Astrocyte (in vitro differentiated cells and primary cell): ENCODE measurements around the gene DAPL1. TPM values are rescaled to one million over a fixed set of nuclear protein-coding genes. Genes with fewer than 3 reads are reported as not detected.

Experiments
- DNase-seq: peaks from one replicate; pipeline ENCODE4 v3.0.0-alpha.2; 2010; ENCODE audit warnings: low read depth
- FAIRE-seq: peaks from 2 replicates; lab custom pipeline; 2011; peaks lifted over from hg19 to GRCh38; lab: Jason Lieb, UNC
- H2AFZ ChIP-seq: 2 replicates; pipeline ENCODE4 v1.6.0; 2012; ENCODE audit warnings: low read depth, low read length, inconsistent platforms
- H3K27ac ChIP-seq: 2 replicates; pipeline ENCODE4 v1.5.1; 2011; ENCODE audit warnings: low read depth, low read length, inconsistent platforms
- H3K27me3 ChIP-seq: 2 replicates; pipeline ENCODE4 v1.6.0; 2011; ENCODE audit warnings: low read length, inconsistent platforms; ENCODE audit not compliant: insufficient read depth
- H3K36me3 ChIP-seq: 2 replicates; pipeline ENCODE4 v1.5.1; 2011; ENCODE audit warnings: low read length, inconsistent platforms; ENCODE audit not compliant: insufficient read depth
- H3K4me1 ChIP-seq: 2 replicates; pipeline ENCODE4 v1.5.1; 2011; ENCODE audit warnings: low read length, inconsistent platforms; ENCODE audit not compliant: insufficient read depth
- H3K4me2 ChIP-seq: 2 replicates; pipeline ENCODE4 v1.6.0; 2012; ENCODE audit warnings: low read length, inconsistent platforms
- H3K4me3 ChIP-seq: 2 replicates; pipeline ENCODE4 v1.5.1; 2011; ENCODE audit warnings: low read depth, mild to moderate bottlenecking, low read length, inconsistent platforms; ENCODE audit not compliant: insufficient read depth
- H3K79me2 ChIP-seq: 2 replicates; pipeline ENCODE4 v1.6.0; 2012; ENCODE audit warnings: mild to moderate bottlenecking, low read length, inconsistent platforms; ENCODE audit not compliant: insufficient read depth
- H3K9ac ChIP-seq: 2 replicates; pipeline ENCODE4 v1.6.0; 2012; ENCODE audit warnings: mild to moderate bottlenecking, low read length, inconsistent platforms
- H3K9me3 ChIP-seq: 2 replicates; pipeline ENCODE4 v1.5.1; 2012; ENCODE audit warnings: low read depth, mild to moderate bottlenecking, low read length, inconsistent platforms; ENCODE audit not compliant: insufficient read depth
- H4K20me1 ChIP-seq: 2 replicates; pipeline ENCODE4 v1.6.0; 2012; ENCODE audit warnings: low read length, inconsistent platforms; ENCODE audit not compliant: insufficient read depth
- H3K27ac Mint-ChIP-seq: one replicate; pipeline ENCODE4 v1.8.0; 2021; ENCODE audit warnings: mild to moderate bottlenecking, mixed read lengths; ENCODE audit not compliant: unreplicated experiment
- H3K27me3 Mint-ChIP-seq: one replicate; pipeline ENCODE4 v1.8.0; 2021; ENCODE audit warnings: low read depth, mixed read lengths; ENCODE audit not compliant: unreplicated experiment
- H3K36me3 Mint-ChIP-seq: one replicate; pipeline ENCODE4 v1.8.0; 2021; ENCODE audit warnings: low read depth, mixed read lengths; ENCODE audit not compliant: unreplicated experiment
- H3K4me1 Mint-ChIP-seq: one replicate; pipeline ENCODE4 v1.8.0; 2021; ENCODE audit warnings: low read depth, mixed read lengths; ENCODE audit not compliant: unreplicated experiment
- H3K4me3 Mint-ChIP-seq: one replicate; pipeline ENCODE4 v1.8.0; 2021; ENCODE audit warnings: mild to moderate bottlenecking, moderate library complexity, mixed read lengths; ENCODE audit not compliant: unreplicated experiment
- H3K9me3 Mint-ChIP-seq: one replicate; pipeline ENCODE4 v1.8.0; 2021; ENCODE audit warnings: mild to moderate bottlenecking, mixed read lengths; ENCODE audit not compliant: unreplicated experiment
- EZH2 ChIP-seq: IDR thresholded peaks from 2 replicates; pipeline ENCODE4 v1.6.1; 2012; ENCODE audit warnings: mild to moderate bottlenecking, low read length, inconsistent platforms; ENCODE audit not compliant: insufficient read depth
- total RNA-seq: library from RNA; stranded (reverse); gene quantifications from 2 replicates; pipeline ENCODE4 v1.2.1, GENCODE V29; 2021
- TF ChIP-seq, protein P1 (sequence below): IDR thresholded peaks from 2 replicates; pipeline ENCODE4 v1.5.1; 2011; ENCODE audit warnings: low read depth, mild to moderate bottlenecking, inconsistent platforms, low read length, moderate library complexity; ENCODE audit not compliant: insufficient read depth

DAPL1 gene
- total RNA-seq, 1 donor from 2014 or later: not detected

DNA sequence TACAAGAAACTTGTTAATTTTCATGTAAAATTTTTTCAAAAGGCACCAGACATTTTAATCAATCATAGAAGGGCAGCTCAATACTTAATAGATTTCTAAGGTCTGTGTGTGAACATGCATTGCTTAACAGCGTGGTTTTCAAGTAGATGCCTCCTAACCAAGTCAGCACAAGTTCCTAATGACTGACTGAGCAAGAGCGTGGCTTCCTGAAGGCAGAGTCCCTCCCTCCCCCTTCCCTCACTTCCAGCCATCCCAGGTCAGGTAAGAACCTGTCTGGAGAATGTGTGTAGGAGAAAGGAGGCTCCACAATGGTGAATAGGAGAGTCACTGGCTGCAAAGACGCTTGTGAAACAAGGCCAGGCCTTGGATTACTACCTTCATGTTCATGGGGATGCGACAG is 33.5 kb upstream of the DAPL1 start:
- no peaks in the 10 kb centered on the region for H4K20me1 ChIP-seq
- no peak overlapping the region for H3K4me3 ChIP-seq
- peaks cover 8% of the 10 kb centered on the region for H3K4me1 Mint-ChIP-seq
- H3K9me3 ChIP-seq: no peaks in the 10 kb centered on the region
- H3K9me3 Mint-ChIP-seq: peaks cover 2% of the 10 kb centered on the region
- H3K27ac Mint-ChIP-seq: peak overlapping the region; percentile 86
- no peaks in the 10 kb centered on the region for H3K27me3 ChIP-seq
- H3K36me3 Mint-ChIP-seq: peaks cover 3% of the 10 kb centered on the region
- H3K27me3 Mint-ChIP-seq: no peaks in the 10 kb centered on the region
- TF ChIP-seq EZH2: no peak
- TF ChIP-seq, protein P1, sequence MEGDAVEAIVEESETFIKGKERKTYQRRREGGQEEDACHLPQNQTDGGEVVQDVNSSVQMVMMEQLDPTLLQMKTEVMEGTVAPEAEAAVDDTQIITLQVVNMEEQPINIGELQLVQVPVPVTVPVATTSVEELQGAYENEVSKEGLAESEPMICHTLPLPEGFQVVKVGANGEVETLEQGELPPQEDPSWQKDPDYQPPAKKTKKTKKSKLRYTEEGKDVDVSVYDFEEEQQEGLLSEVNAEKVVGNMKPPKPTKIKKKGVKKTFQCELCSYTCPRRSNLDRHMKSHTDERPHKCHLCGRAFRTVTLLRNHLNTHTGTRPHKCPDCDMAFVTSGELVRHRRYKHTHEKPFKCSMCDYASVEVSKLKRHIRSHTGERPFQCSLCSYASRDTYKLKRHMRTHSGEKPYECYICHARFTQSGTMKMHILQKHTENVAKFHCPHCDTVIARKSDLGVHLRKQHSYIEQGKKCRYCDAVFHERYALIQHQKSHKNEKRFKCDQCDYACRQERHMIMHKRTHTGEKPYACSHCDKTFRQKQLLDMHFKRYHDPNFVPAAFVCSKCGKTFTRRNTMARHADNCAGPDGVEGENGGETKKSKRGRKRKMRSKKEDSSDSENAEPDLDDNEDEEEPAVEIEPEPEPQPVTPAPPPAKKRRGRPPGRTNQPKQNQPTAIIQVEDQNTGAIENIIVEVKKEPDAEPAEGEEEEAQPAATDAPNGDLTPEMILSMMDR: no peak
- no peaks in the 10 kb centered on the region for H3K79me2 ChIP-seq
- DNase-seq (peak; percentile 63), FAIRE-seq (no peak)
- H3K36me3 ChIP-seq: no peaks in the 10 kb centered on the region
- H3K27ac ChIP-seq: no peak overlapping the region
- H3K4me3 Mint-ChIP-seq: no peak overlapping the region
- H3K4me1 ChIP-seq: no peaks in the 10 kb centered on the region
- H3K4me2 ChIP-seq: no peak overlapping the region
- H3K9ac ChIP-seq: no peak overlapping the region
- H2AFZ ChIP-seq: no peak overlapping the region

DNA sequence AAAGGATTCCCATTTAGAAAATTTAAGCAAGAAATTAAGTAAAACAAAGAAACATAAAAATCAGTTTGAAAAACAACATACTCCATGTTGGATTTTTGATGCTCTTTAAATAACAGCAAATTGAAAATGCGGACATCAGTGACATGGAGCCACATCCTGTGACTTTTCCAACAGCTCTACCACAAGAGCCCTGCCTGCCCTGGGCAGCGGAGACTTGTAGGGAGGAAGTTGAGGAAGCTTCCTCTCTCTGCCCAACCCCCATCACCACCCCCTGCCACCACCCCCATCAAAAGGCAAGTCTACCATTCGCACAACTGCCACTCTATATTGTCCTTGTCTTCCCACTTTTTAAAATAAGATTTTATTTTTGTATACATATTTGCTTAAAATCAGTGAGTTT is 32.8 kb upstream of the DAPL1 start:
- FAIRE-seq (no peak), DNase-seq (no peak)
- Mint-ChIP-seq H3K4me1 (peaks cover 8% of the 10 kb centered on the region), H3K9me3 (peaks cover 2% of the 10 kb centered on the region), H3K36me3 (peaks cover 3% of the 10 kb centered on the region), H3K27ac (no peak overlapping the region), H3K4me3 (no peak overlapping the region), H3K27me3 (no peaks in the 10 kb centered on the region)
- no peaks in the 10 kb centered on the region for H3K79me2 ChIP-seq
- no peak overlapping the region for H3K4me3 ChIP-seq
- no peaks in the 10 kb centered on the region for H3K9me3 ChIP-seq
- H4K20me1 ChIP-seq: no peaks in the 10 kb centered on the region
- no peaks in the 10 kb centered on the region for H3K36me3 ChIP-seq
- H3K27ac ChIP-seq: no peak overlapping the region
- H3K9ac ChIP-seq: no peak overlapping the region
- no peaks in the 10 kb centered on the region for H3K4me1 ChIP-seq
- H3K27me3 ChIP-seq: no peaks in the 10 kb centered on the region
- no peak for TF ChIP-seq EZH2
- TF ChIP-seq, protein P1: no peak
- H2AFZ ChIP-seq: no peak overlapping the region
- H3K4me2 ChIP-seq: no peak overlapping the region

DNA sequence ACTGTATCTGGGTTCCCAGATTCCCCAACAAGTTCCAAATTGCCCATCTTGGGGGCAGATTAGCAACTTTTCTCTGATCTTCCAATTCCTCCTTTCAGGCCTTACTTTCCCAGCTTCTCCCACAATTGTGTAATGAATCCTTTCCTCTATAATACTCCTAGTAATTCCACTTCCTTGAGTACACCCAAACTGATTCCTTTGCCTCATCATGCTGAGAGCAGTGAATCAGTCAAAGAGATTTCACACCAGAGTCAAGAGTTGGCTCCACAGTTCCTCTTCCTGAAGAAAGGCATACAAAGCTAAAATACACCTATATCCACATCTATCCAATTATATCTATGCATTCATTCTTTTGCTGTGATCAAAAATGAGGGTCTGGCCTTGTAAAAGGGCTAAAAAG is 28.6 kb upstream of the DAPL1 start:
- Histone ChIP-seq H3K9ac (no peak overlapping the region), H4K20me1 (no peaks in the 10 kb centered on the region), H3K4me1 (no peaks in the 10 kb centered on the region), H3K79me2 (no peaks in the 10 kb centered on the region), H2AFZ (no peak overlapping the region), H3K4me3 (no peak overlapping the region), H3K4me2 (no peak overlapping the region), H3K27ac (no peak overlapping the region), H3K27me3 (no peaks in the 10 kb centered on the region), H3K36me3 (no peaks in the 10 kb centered on the region), H3K9me3 (no peaks in the 10 kb centered on the region)
- no peak overlapping the region for H3K27ac Mint-ChIP-seq
- H3K27me3 Mint-ChIP-seq: no peaks in the 10 kb centered on the region
- DNase-seq (no peak), FAIRE-seq (no peak)
- H3K36me3 Mint-ChIP-seq: peaks cover 3% of the 10 kb centered on the region
- TF ChIP-seq EZH2: no peak
- H3K4me1 Mint-ChIP-seq: peaks cover 3% of the 10 kb centered on the region
- no peak overlapping the region for H3K4me3 Mint-ChIP-seq
- H3K9me3 Mint-ChIP-seq: peaks cover 3% of the 10 kb centered on the region
